ENCODE measurements around the gene SLC6A13. TPM values are rescaled to one million over a fixed set of nuclear protein-coding genes. Genes with fewer than 3 reads are reported as not detected.

The SLC6A13 gene
- total RNA-seq, 1 experiment from 2014 or later: not detected

DNA sequence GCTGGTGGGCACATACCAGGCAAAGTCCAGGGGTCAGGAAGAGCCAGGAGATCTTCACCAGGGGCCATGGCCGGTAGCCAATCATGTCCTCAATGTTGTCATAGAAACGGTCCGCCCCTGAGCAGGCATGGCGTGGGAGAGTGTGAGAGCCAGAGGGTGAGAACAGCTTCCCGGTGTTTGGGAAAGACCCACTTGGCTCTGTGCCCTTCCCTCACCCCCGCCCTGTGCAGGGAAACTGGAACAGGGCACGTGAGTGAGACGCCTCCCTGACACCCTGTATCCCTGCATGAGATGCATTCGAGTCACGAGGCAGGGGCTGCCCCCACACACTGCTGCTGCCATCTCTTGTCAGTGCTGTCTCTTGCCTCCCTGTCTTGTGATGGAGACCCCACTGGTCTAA is 69.4 kb downstream of the SLC6A13 start:
- peaks cover 7% of the 10 kb centered on the region for H3K23me2 ChIP-seq (ENCODE audit: insufficient read length, low read depth, low read length, poor library complexity, severe bottlenecking)
- H3K27ac Mint-ChIP-seq: no peak overlapping the region
- no peak overlapping the region for H3K4me2 ChIP-seq (ENCODE audit: insufficient read depth, insufficient read length, low read length)
- no peak overlapping the region for H3K4me3 Mint-ChIP-seq
- peaks cover 82% of the 10 kb centered on the region for H3K27me3 Mint-ChIP-seq (ENCODE audit: low read depth)
- H4K8ac ChIP-seq (replicated peaks; ENCODE audit: insufficient read length, low read depth, low read length): no peak overlapping the region
- no peaks in the 10 kb centered on the region for H3K79me1 ChIP-seq (ENCODE audit: insufficient read depth, low read depth, low read length, poor library complexity, severe bottlenecking)
- H2BK20ac ChIP-seq (ENCODE audit: low read depth, low read length, poor library complexity, severe bottlenecking): no peak overlapping the region
- H3K4ac ChIP-seq (ENCODE audit: low read depth, low read length): no peak overlapping the region
- H3K27ac ChIP-seq (ENCODE audit: insufficient read length, low read depth, low read length): no peak overlapping the region
- DNase-seq: no peak
- no peak overlapping the region for H2AK5ac ChIP-seq (ENCODE audit: insufficient read length, low read length)
- H3K23ac ChIP-seq (ENCODE audit: insufficient read length, low read depth, low read length): no peak overlapping the region
- H4K91ac ChIP-seq (ENCODE audit: insufficient read length, low read depth, low read length): no peak overlapping the region
- H2BK12ac ChIP-seq (ENCODE audit: insufficient read length, low read depth, low read length): no peak overlapping the region
- no peak overlapping the region for H3T11ph ChIP-seq (ENCODE audit: low read length)
- no peak overlapping the region for H3K9ac ChIP-seq (ENCODE audit: extremely low read depth, insufficient read length, low read length)
- no peaks in the 10 kb centered on the region for H3K36me3 Mint-ChIP-seq (ENCODE audit: insufficient read depth in 1 of 3, low read depth in 3 of 3)
- no peaks in the 10 kb centered on the region; the same call in 1 of the 2 replicates for H3K27me3 ChIP-seq (ENCODE audit: insufficient read depth, low read length)
- H4K5ac ChIP-seq (ENCODE audit: insufficient read length, low read depth, low read length): no peak overlapping the region
- no peaks in the 10 kb centered on the region for H3K9me3 ChIP-seq (ENCODE audit: control insufficient read depth, low read depth, low read length)
- no CpG with 5 or more reads among the region's 10 CpGs for WGBS (ENCODE audit: extremely low coverage, insufficient read length, low lambda C conversion rate)
- no peak overlapping the region for H2BK15ac ChIP-seq (ENCODE audit: low read depth, low read length)
- H3K4me1 Mint-ChIP-seq: peaks cover 5 to 14% of the 10 kb centered on the region in 2 experiments; a peak in 2 of 4 replicates
- H3K79me2 ChIP-seq (ENCODE audit: insufficient read depth, low read length): no peaks in the 10 kb centered on the region
- no peak overlapping the region for H2BK5ac ChIP-seq (ENCODE audit: insufficient read length, low read length)
- H4K20me1 ChIP-seq (ENCODE audit: control insufficient read depth, insufficient read depth, insufficient read length): no peaks in the 10 kb centered on the region
- peaks cover 0 to 6% of the 10 kb centered on the region in 2 experiments; a peak in 2 of 5 replicates for H3K9me3 Mint-ChIP-seq
- TF ChIP-seq, protein P1, sequence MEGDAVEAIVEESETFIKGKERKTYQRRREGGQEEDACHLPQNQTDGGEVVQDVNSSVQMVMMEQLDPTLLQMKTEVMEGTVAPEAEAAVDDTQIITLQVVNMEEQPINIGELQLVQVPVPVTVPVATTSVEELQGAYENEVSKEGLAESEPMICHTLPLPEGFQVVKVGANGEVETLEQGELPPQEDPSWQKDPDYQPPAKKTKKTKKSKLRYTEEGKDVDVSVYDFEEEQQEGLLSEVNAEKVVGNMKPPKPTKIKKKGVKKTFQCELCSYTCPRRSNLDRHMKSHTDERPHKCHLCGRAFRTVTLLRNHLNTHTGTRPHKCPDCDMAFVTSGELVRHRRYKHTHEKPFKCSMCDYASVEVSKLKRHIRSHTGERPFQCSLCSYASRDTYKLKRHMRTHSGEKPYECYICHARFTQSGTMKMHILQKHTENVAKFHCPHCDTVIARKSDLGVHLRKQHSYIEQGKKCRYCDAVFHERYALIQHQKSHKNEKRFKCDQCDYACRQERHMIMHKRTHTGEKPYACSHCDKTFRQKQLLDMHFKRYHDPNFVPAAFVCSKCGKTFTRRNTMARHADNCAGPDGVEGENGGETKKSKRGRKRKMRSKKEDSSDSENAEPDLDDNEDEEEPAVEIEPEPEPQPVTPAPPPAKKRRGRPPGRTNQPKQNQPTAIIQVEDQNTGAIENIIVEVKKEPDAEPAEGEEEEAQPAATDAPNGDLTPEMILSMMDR (conservative IDR thresholded peaks at IDR 0.05): no peak
- H3K14ac ChIP-seq (ENCODE audit: insufficient read depth, low read length): no peak overlapping the region; the same call in 1 of the 2 replicates
- H2BK120ac ChIP-seq (ENCODE audit: low read depth, low read length, poor library complexity, severe bottlenecking): no peak overlapping the region
- H3K4me1 ChIP-seq (ENCODE audit: insufficient read depth, low read length): no peaks in the 10 kb centered on the region
- H3K56ac ChIP-seq (ENCODE audit: insufficient read length, low read depth, low read length): no peak overlapping the region
- no peak overlapping the region for H3K18ac ChIP-seq (ENCODE audit: insufficient read length, low read depth, low read length)
- no peak overlapping the region for H2AFZ ChIP-seq (ENCODE audit: low read length)

Measured in H9 (cell line).